MM.1S (cell line): ENCODE results near the gene GRIK3.

ENCODE experiments used
- DNase-seq: peaks from one replicate; pipeline ENCODE4 v3.0.0-alpha.2; 2015
- H2AFZ ChIP-seq: fragments of 300-600 bp; sonication (generic); 2 replicates; pipeline ENCODE4 v1.6.0; 2016; ENCODE audit warnings: antibody characterized with exemption, low read length
- H3F3A ChIP-seq: fragments of 300-600 bp; sonication (generic); 2 replicates; pipeline ENCODE4 v1.6.1; 2016; ENCODE audit warnings: mild to moderate bottlenecking, antibody characterized with exemption, low read length, moderate library complexity, mixed read lengths; ENCODE audit not compliant: insufficient read depth
- H3K27ac ChIP-seq: fragments of 300-600 bp; sonication (generic); 2 replicates; pipeline ENCODE4 v1.5.1; 2016; ENCODE audit warnings: mild to moderate bottlenecking, low read length
- H3K27me3 ChIP-seq: fragments of 300-600 bp; sonication (generic); replicated peaks from 2 replicates; pipeline ENCODE4 v1.6.0; 2016; ENCODE audit warnings: low read length; ENCODE audit not compliant: insufficient read depth
- H3K36me3 ChIP-seq: fragments of 300-600 bp; sonication (generic); replicated peaks from 2 replicates; pipeline ENCODE4 v1.6.1; 2016; ENCODE audit warnings: mild to moderate bottlenecking, low read length, mixed read lengths; ENCODE audit not compliant: insufficient read depth
- H3K4me1 ChIP-seq: fragments of 300-600 bp; sonication (generic); 2 replicates; pipeline ENCODE4 v1.6.1; 2016; ENCODE audit warnings: low read length, mixed read lengths
- H3K4me2 ChIP-seq: fragments of 300-600 bp; sonication (generic); 2 replicates; pipeline ENCODE4 v1.6.0; 2016; ENCODE audit warnings: low read depth, low read length
- H3K4me3 ChIP-seq: fragments of 300-600 bp; sonication (generic); 2 replicates; pipeline ENCODE4 v1.5.1; 2016; ENCODE audit warnings: low read length, mixed read lengths
- H3K79me2 ChIP-seq: fragments of 300-600 bp; sonication (generic); 2 replicates; pipeline ENCODE4 v1.6.1; 2016; ENCODE audit warnings: mixed run types, low read length, mixed read lengths
- H3K9ac ChIP-seq: fragments of 300-600 bp; sonication (generic); 2 replicates; pipeline ENCODE4 v1.6.1; 2016; ENCODE audit warnings: low read length, mixed read lengths
- H3K9me2 ChIP-seq: fragments of 300-600 bp; sonication (generic); replicated peaks from 2 replicates; pipeline ENCODE4 v1.6.1; 2016; ENCODE audit warnings: mild to moderate bottlenecking, low read length, mixed read lengths; ENCODE audit not compliant: insufficient read depth
- H3K9me3 ChIP-seq: fragments of 300-600 bp; sonication (generic); replicated peaks from 2 replicates; pipeline ENCODE4 v1.6.1; 2016; ENCODE audit warnings: mild to moderate bottlenecking, low read length, mixed read lengths; ENCODE audit not compliant: insufficient read depth
- H4K20me1 ChIP-seq: fragments of 300-600 bp; sonication (generic); 2 replicates; pipeline ENCODE4 v1.6.1; 2016; ENCODE audit warnings: mild to moderate bottlenecking, low read length, moderate library complexity, mixed read lengths; ENCODE audit not compliant: insufficient read depth
- CTCF ChIP-seq: fragments of 300-600 bp; sonication (generic); IDR thresholded peaks from 2 replicates; pipeline ENCODE4 v1.5.1; 2016; ENCODE audit warnings: antibody characterized with exemption, low read length, mixed read lengths
- EZH2 ChIP-seq: fragments of 300-600 bp; sonication (generic); optimal IDR thresholded peaks from 2 replicates; pipeline ENCODE3; 2017; ENCODE audit warnings: low read depth, mild to moderate bottlenecking, antibody characterized with exemption, low read length, mixed read lengths
- EZH2phosphoT487 ChIP-seq: fragments of 300-600 bp; sonication (generic); IDR thresholded peaks from 2 replicates; pipeline ENCODE4 v1.6.1; 2018; ENCODE audit warnings: antibody characterized with exemption, low read length

Gene GRIK3

GRCh38 chr1:36858553-36858952, 175.8 kb downstream of the GRIK3 start:
- Histone ChIP-seq H3K9ac (no peak overlapping the region), H3K36me3 (no peaks in the 10 kb centered on the region), H3K4me2 (no peak overlapping the region), H3K27ac (no peak overlapping the region), H4K20me1 (no peaks in the 10 kb centered on the region), H3K9me3 (no peaks in the 10 kb centered on the region), H3K4me1 (no peaks in the 10 kb centered on the region), H3K79me2 (no peaks in the 10 kb centered on the region), H2AFZ (no peak overlapping the region), H3F3A (no peaks in the 10 kb centered on the region), H3K27me3 (peaks cover 95% of the 10 kb centered on the region), H3K9me2 (no peaks in the 10 kb centered on the region), H3K4me3 (no peak overlapping the region)
- DNase-seq = no peak
- no peak for TF ChIP-seq CTCF
- TF ChIP-seq EZH2 = no peak
- no peak for TF ChIP-seq EZH2phosphoT487

DNA sequence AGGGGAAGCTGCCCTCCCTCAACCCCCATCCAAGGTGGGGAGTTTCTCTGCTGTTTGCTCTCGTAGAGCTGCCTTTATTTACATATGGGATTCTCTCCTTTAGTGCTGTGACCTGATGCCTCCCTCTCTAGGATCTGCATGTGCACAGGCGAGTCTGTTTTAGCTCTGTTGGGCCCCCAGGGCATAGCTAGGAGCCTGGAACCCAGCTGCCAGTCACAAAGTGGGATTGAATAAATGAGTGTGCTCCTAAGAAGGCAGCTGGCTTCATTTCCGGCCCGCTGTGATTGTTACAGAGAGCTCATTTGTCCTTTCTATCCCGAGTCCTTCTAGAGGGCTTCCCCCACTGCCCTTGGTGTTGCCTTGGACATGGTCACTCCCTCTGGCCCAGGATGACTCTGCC, 176.6 kb downstream of the GRIK3 start:
- no peak overlapping the region for H2AFZ ChIP-seq
- H3K9me2 ChIP-seq = no peaks in the 10 kb centered on the region
- no peak overlapping the region for H3K4me3 ChIP-seq
- H3K9me3 ChIP-seq = no peaks in the 10 kb centered on the region
- no peaks in the 10 kb centered on the region for H3K4me1 ChIP-seq
- no peaks in the 10 kb centered on the region for H3K79me2 ChIP-seq
- H3K9ac ChIP-seq = no peak overlapping the region
- H3K4me2 ChIP-seq = no peak overlapping the region
- no peaks in the 10 kb centered on the region for H4K20me1 ChIP-seq
- no peak overlapping the region for H3K27ac ChIP-seq
- no peaks in the 10 kb centered on the region for H3F3A ChIP-seq
- H3K36me3 ChIP-seq = no peaks in the 10 kb centered on the region
- TF ChIP-seq CTCF (no peak), EZH2phosphoT487 (no peak), EZH2 (no peak)
- no peak for DNase-seq
- H3K27me3 ChIP-seq = peaks cover 96% of the 10 kb centered on the region

GRCh38 chr1:36855699-36856494, 178.4 kb downstream of the GRIK3 start:
- Histone ChIP-seq H3K27ac (no peak overlapping the region), H3K36me3 (no peaks in the 10 kb centered on the region), H4K20me1 (no peaks in the 10 kb centered on the region), H3K9ac (no peak overlapping the region), H3F3A (no peaks in the 10 kb centered on the region), H3K79me2 (no peaks in the 10 kb centered on the region), H3K4me1 (no peaks in the 10 kb centered on the region), H3K9me3 (no peaks in the 10 kb centered on the region), H3K4me3 (no peak overlapping the region), H2AFZ (no peak overlapping the region), H3K27me3 (peaks cover 96% of the 10 kb centered on the region), H3K4me2 (no peak overlapping the region), H3K9me2 (no peaks in the 10 kb centered on the region)
- TF ChIP-seq EZH2phosphoT487 (no peak), EZH2 (no peak), CTCF (no peak)
- no peak for DNase-seq
